ENCODE results near the gene TBC1D22B. TPM values are rescaled to one million over a fixed set of nuclear protein-coding genes. Genes with fewer than 3 reads are reported as not detected.
A peak's percentile ranks its signal among the peaks of the same experiment; 100 is the strongest.

Gene TBC1D22B
- total and polyA plus RNA-seq, 2 of the 13 experiments (the other 11 are each of a cell fraction or from before 2014, with no cell fraction given), result 9.7 to 12.9 TPM

DNA sequence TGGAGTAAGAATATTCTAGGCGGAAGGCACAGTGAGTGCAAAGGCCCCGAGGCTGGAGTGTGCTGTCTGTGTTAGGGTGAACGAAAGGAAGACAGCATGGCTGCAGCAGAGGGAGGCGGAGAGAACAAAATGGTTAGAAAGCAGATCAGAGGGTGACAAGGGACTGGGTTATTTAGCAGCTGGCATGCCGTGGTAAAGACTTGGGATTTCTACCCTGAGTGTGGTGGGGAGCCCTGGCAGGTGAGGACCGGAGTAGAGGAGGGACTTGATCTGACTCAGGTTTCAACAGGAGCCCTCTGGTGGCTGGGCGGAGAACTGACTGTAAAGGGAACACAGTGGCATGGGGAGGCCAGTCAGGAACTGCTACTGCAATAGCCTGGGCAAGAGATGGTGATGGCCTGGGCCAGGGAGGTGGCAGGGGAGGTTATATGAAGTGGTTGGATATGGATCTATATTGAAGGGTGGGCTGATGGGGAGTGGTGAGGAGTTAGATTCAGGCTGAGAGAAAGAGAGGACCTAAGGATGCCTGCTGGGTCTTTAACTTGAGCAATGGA, 49.6 kb upstream of the TBC1D22B start (continued):
- TF ChIP-seq RNF2 (conservative IDR thresholded peaks at IDR 0.05; ENCODE audit: low read depth) (no peak), ASH2L (IDR thresholded peaks at IDR 0.05; ENCODE audit: insufficient read length, low read depth, low read length) (no peak), ZKSCAN8 (CRISPR knock-in tag; IDR thresholded peaks at IDR 0.05; ENCODE audit: borderline replicate concordance) (peak; percentile 43; the same call in 1 of the 2 replicates), ZNF563 (CRISPR knock-in tag; IDR thresholded peaks at IDR 0.05) (no peak), ZNF460 (CRISPR knock-in tag; IDR thresholded peaks at IDR 0.05; ENCODE audit: borderline replicate concordance) (no peak), HOXA5 (CRISPR knock-in tag; IDR thresholded peaks at IDR 0.05) (no peak), RBFOX2 (IDR thresholded peaks at IDR 0.05; ENCODE audit: low read depth, low read length) (no peak), ZBTB38 (CRISPR knock-in tag; IDR thresholded peaks at IDR 0.05) (0 out of 2 replicates have a peak, but pooled peaks have one; percentile 14), ZFP62 (CRISPR knock-in tag; IDR thresholded peaks at IDR 0.05) (no peak), HOXA9 (CRISPR knock-in tag; IDR thresholded peaks at IDR 0.05; ENCODE audit: borderline replicate concordance) (no peak), ZNF605 (CRISPR knock-in tag; IDR thresholded peaks at IDR 0.05) (peak; percentile 52; the same call in 1 of the 2 replicates), ZNF20 (CRISPR knock-in tag; IDR thresholded peaks at IDR 0.05) (no peak), ATF1 (CRISPR knock-in tag; IDR thresholded peaks at IDR 0.05) (no peak)
- TF ChIP-seq, protein P1, sequence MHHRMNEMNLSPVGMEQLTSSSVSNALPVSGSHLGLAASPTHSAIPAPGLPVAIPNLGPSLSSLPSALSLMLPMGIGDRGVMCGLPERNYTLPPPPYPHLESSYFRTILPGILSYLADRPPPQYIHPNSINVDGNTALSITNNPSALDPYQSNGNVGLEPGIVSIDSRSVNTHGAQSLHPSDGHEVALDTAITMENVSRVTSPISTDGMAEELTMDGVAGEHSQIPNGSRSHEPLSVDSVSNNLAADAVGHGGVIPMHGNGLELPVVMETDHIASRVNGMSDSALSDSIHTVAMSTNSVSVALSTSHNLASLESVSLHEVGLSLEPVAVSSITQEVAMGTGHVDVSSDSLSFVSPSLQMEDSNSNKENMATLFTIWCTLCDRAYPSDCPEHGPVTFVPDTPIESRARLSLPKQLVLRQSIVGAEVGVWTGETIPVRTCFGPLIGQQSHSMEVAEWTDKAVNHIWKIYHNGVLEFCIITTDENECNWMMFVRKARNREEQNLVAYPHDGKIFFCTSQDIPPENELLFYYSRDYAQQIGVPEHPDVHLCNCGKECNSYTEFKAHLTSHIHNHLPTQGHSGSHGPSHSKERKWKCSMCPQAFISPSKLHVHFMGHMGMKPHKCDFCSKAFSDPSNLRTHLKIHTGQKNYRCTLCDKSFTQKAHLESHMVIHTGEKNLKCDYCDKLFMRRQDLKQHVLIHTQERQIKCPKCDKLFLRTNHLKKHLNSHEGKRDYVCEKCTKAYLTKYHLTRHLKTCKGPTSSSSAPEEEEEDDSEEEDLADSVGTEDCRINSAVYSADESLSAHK (CRISPR knock-in tag; IDR thresholded peaks at IDR 0.05; ENCODE audit: borderline replicate concordance), result no peak
- TF ChIP-seq, protein P2, sequence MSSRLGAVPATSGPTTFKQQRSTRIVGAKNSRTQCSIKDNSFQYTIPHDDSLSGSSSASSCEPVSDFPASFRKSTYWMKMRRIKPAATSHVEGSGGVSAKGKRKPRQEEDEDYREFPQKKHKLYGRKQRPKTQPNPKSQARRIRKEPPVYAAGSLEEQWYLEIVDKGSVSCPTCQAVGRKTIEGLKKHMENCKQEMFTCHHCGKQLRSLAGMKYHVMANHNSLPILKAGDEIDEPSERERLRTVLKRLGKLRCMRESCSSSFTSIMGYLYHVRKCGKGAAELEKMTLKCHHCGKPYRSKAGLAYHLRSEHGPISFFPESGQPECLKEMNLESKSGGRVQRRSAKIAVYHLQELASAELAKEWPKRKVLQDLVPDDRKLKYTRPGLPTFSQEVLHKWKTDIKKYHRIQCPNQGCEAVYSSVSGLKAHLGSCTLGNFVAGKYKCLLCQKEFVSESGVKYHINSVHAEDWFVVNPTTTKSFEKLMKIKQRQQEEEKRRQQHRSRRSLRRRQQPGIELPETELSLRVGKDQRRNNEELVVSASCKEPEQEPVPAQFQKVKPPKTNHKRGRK (CRISPR knock-in tag; IDR thresholded peaks at IDR 0.05), result no peak
- TF ChIP-seq, protein P3, sequence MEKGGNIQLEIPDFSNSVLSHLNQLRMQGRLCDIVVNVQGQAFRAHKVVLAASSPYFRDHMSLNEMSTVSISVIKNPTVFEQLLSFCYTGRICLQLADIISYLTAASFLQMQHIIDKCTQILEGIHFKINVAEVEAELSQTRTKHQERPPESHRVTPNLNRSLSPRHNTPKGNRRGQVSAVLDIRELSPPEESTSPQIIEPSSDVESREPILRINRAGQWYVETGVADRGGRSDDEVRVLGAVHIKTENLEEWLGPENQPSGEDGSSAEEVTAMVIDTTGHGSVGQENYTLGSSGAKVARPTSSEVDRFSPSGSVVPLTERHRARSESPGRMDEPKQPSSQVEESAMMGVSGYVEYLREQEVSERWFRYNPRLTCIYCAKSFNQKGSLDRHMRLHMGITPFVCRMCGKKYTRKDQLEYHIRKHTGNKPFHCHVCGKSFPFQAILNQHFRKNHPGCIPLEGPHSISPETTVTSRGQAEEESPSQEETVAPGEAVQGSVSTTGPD (CRISPR knock-in tag; IDR thresholded peaks at IDR 0.05), result no peak
- TF ChIP-seq, protein P4, sequence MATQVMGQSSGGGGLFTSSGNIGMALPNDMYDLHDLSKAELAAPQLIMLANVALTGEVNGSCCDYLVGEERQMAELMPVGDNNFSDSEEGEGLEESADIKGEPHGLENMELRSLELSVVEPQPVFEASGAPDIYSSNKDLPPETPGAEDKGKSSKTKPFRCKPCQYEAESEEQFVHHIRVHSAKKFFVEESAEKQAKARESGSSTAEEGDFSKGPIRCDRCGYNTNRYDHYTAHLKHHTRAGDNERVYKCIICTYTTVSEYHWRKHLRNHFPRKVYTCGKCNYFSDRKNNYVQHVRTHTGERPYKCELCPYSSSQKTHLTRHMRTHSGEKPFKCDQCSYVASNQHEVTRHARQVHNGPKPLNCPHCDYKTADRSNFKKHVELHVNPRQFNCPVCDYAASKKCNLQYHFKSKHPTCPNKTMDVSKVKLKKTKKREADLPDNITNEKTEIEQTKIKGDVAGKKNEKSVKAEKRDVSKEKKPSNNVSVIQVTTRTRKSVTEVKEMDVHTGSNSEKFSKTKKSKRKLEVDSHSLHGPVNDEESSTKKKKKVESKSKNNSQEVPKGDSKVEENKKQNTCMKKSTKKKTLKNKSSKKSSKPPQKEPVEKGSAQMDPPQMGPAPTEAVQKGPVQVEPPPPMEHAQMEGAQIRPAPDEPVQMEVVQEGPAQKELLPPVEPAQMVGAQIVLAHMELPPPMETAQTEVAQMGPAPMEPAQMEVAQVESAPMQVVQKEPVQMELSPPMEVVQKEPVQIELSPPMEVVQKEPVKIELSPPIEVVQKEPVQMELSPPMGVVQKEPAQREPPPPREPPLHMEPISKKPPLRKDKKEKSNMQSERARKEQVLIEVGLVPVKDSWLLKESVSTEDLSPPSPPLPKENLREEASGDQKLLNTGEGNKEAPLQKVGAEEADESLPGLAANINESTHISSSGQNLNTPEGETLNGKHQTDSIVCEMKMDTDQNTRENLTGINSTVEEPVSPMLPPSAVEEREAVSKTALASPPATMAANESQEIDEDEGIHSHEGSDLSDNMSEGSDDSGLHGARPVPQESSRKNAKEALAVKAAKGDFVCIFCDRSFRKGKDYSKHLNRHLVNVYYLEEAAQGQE (IDR thresholded peaks at IDR 0.05; ENCODE audit: borderline replicate concordance in 1 of 2, low read depth in 1 of 2, low read length in 2 of 2), result no peak

Measured in HepG2 (cell line).